Measurements from ENCODE around the gene PALMD. TPM values are rescaled to one million over a fixed set of nuclear protein-coding genes. Genes with fewer than 3 reads are reported as not detected.
A peak's percentile ranks its signal among the peaks of the same experiment; 100 is the strongest.

PALMD gene
- total and polyA plus RNA-seq, 5 experiments from 2014 or later: not detected

DNA sequence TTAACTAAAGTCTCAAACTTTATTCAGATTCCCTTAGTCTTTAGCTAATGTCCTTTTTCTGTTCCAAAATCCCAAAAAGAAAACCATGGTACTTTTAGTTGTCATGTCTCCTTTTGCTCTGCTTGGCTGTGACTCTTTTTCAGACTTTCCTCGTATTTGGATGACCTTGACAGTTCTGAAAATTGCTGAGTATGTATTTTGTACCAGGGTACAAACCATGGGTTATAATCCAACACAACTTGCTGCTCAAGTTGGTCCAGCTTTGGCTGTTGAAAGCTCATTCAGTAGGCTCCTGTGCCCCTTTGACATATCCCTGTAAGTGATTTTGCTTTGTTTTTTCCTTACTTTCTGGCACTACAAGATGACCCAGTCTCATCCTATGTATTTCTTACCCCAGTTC, 51.7 kb downstream of the PALMD start:
- Mint-ChIP-seq H3K27me3 (peaks cover 14 to 46% (median 26%) of the 10 kb centered on the region in 5 donors), H3K4me1 (peaks cover 0 to 3% (median 0%) of the 10 kb centered on the region in 4 donors), H3K4me3 (no peak overlapping the region), H3K27ac (no peak overlapping the region), H3K9me3 (no peaks in the 10 kb centered on the region), H3K36me3 (no peaks in the 10 kb centered on the region)
- DNase-seq (no peak), ATAC-seq (no peak)
- POLR2A ChIA-PET: no interaction called here

DNA sequence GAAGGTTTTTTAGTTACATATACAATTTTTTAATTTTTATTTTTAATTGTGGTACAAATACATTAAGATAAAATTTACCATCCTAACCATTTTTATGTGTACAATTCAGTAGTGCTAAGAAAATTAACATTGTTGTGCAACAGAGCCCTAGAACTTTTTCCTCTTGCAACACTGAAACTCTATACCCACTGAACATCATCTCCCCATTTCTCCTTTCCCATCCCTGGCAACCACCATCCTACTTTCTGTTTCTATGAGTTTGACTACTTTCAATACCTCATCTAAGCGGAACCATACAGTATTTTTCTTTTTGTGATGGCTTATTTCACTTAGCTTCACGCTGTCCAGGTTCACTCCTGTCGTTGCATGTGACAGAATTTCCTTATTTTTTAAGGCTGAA, 54.1 kb downstream of the PALMD start:
- ATAC-seq (no peak), DNase-seq (no peak)
- H3K4me3 Mint-ChIP-seq: no peak overlapping the region
- POLR2A ChIA-PET: no interaction called here
- H3K4me1 Mint-ChIP-seq: peaks cover 1 to 8% (median 5%) of the 10 kb centered on the region in 4 donors
- H3K36me3 Mint-ChIP-seq: no peaks in the 10 kb centered on the region
- peaks cover 13 to 42% (median 20%) of the 10 kb centered on the region in 5 donors for H3K27me3 Mint-ChIP-seq
- H3K9me3 Mint-ChIP-seq: peaks cover 0 to 2% (median 0%) of the 10 kb centered on the region in 9 donors
- H3K27ac Mint-ChIP-seq: no peak overlapping the region

DNA sequence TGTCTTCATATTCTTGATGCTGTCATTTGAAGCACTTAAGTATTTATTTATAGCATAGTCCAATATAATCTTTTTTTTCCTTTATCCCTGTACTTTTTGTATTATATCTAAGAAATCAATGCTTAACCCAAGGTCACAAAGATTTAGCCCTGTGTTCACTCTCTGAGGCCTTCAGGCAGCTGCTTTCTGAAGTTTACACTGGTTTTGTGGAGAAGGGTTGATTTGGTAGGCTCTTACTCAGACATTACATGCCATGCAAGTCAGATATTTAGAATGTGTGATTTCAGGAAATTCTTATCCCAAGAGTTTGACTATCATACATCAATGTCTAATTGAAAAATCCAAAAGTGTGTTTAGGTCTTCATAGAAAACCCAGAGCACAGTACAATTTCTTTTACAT, 56.3 kb downstream of the PALMD start:
- Mint-ChIP-seq H3K27me3 (peaks cover 12 to 37% (median 15%) of the 10 kb centered on the region in 5 donors), H3K4me1 (peaks cover 1 to 8% (median 5%) of the 10 kb centered on the region in 4 donors), H3K9me3 (peaks cover 0 to 2% (median 0%) of the 10 kb centered on the region in 9 donors), H3K4me3 (no peak overlapping the region), H3K36me3 (no peaks in the 10 kb centered on the region), H3K27ac (no peak overlapping the region)
- DNase-seq: no peak
- POLR2A ChIA-PET: no interaction called here
- ATAC-seq: no peak

DNA sequence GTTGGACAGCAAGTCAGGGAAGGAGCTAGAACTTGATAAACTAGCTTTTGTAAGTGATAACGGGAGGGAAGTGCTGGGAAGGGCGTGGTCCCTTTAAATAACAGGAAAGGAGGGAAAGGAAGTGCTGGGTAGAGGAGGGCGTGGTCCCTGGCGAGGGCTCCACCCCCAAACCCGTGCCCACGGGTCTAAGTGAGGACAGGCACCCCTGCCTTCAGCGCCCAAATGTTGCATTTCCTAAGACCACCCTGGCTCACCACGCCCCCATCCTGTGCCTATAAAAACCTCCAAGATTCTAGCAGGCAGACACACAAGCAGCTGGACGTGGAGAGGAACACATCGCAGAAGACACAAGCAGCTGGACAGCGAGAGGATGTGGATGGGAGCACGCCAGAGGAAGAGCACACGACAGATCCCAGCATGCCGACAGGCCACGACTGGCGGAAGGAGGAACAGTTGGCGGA, 58.5 kb downstream of the PALMD start:
- ATAC-seq (no peak), DNase-seq (no peak)
- Mint-ChIP-seq H3K4me1 (peaks cover 1 to 8% (median 5%) of the 10 kb centered on the region in 4 donors), H3K4me3 (peak overlapping the region in 1 of 10 donors; percentile 16), H3K27me3 (peaks cover 9 to 24% (median 14%) of the 10 kb centered on the region in 5 donors), H3K9me3 (peaks cover 0 to 2% (median 0%) of the 10 kb centered on the region in 9 donors), H3K27ac (peak overlapping the region in 1 of 10 donors; percentile 16), H3K36me3 (no peaks in the 10 kb centered on the region)
- POLR2A ChIA-PET: no interaction called here

DNA sequence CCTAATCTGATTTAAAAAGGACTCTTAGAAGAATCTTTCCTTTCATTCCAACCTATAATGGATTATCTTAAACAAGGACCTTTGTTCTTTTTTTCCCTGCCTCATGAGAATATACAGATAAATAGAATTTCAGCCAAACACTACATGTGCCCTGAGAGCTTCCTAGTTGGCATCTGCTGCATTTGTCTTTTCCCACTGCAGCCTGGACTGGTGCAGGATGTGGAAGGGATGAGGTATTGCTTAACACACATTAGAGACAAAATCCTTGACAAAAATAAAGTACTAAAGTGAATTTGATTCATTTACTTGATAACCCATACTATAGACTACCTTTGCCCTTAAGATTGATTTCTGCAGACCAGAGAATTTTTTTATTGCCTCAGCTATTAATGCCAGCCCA, 59.5 kb downstream of the PALMD start:
- H3K9me3 Mint-ChIP-seq: peaks cover 0 to 2% (median 0%) of the 10 kb centered on the region in 9 donors
- POLR2A ChIA-PET: no interaction called here
- H3K36me3 Mint-ChIP-seq: no peaks in the 10 kb centered on the region
- H3K4me1 Mint-ChIP-seq: peaks cover 1 to 8% (median 3%) of the 10 kb centered on the region in 4 donors
- H3K27me3 Mint-ChIP-seq: peaks cover 5 to 23% (median 9%) of the 10 kb centered on the region in 5 donors
- H3K27ac Mint-ChIP-seq: no peak overlapping the region
- no peak overlapping the region for H3K4me3 Mint-ChIP-seq
- no peak for DNase-seq
- ATAC-seq: no peak

DNA sequence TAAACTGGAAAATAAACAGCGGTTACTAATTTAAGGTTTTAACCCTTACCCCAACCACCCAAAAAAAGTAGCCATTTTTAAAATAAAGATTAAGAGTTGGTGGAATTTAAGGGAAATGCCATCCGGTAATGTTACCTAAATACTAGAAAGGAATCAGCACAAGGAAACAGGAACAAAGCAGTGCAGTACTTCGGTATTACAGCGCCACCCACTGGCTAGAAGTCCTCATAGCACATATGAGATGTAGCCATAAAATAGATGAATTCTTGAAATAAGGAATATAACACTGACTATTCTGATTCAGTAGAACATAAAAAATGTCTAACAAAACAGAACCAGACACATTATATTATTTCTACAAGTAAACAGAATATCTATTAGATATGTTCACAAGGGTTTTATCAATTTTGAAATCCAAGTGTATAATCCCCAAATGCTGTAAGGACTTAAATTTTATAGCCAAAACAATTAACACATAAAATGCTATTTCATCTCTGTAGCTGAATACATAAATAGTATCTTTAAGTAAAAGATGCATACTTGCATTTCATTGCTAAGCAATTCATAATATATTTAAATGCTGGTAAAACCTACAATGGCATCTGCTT, 61.7 kb downstream of the PALMD start:
- ATAC-seq (no peak), DNase-seq (peak in 6 of 10 donors; percentile 10 to 22 (median 13))
- Mint-ChIP-seq H3K9me3 (peaks cover 0 to 2% (median 0%) of the 10 kb centered on the region in 9 donors), H3K27ac (no peak overlapping the region), H3K36me3 (no peaks in the 10 kb centered on the region), H3K4me3 (no peak overlapping the region), H3K27me3 (peaks cover 0 to 2% (median under 1%) of the 10 kb centered on the region in 5 donors), H3K4me1 (peaks cover 1 to 8% (median 3%) of the 10 kb centered on the region in 4 donors)
- POLR2A ChIA-PET: no interaction called here

DNA sequence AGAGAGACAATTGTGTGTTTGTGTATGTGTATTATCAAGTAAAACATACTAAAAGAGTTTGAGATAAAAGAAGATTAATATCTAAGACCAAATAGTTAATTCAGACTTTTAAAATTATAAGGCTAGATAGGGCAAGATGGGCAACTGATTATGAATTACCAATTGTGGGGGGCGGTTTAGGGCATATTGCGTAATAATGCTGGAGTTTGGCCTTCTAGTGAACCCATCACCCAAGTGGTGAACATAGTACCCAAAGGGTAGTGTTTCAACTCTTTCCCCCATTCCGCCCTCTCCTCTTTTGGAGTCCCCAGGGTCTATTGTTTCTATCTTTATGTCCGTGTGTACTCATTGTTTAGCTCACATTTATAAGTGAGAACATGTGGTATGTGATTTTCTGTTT, 65.1 kb downstream of the PALMD start:
- DNase-seq: no peak
- no peak overlapping the region for H3K27ac Mint-ChIP-seq
- no peak overlapping the region for H3K4me3 Mint-ChIP-seq
- H3K36me3 Mint-ChIP-seq: no peaks in the 10 kb centered on the region
- no peaks in the 10 kb centered on the region for H3K4me1 Mint-ChIP-seq
- no peaks in the 10 kb centered on the region for H3K9me3 Mint-ChIP-seq
- no peak for ATAC-seq
- H3K27me3 Mint-ChIP-seq: peaks cover 0 to 1% (median 0%) of the 10 kb centered on the region in 5 donors
- POLR2A ChIA-PET: no interaction called here

DNA sequence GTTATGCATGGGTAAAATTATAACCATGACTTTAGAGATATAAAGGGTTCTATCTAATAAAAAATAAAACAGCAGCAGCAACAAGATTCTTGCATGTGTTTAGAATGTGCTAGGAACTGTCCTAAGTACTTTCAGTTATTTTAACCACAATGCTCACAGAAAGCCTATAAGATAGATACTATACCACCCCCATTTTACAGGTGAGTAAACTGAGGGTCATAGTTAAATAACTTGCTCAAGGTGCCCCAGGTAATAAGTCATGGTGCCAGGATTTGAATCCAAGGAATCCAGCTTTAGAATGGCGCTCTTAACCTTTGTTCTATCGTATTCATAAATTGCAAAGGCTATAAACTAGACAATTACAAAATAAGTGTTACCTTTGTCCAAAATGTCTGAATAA, 67.1 kb downstream of the PALMD start:
- Mint-ChIP-seq H3K4me1 (no peaks in the 10 kb centered on the region), H3K27ac (no peak overlapping the region), H3K9me3 (no peaks in the 10 kb centered on the region), H3K4me3 (no peak overlapping the region), H3K36me3 (no peaks in the 10 kb centered on the region), H3K27me3 (peaks cover 0 to 5% (median 0%) of the 10 kb centered on the region in 5 donors)
- POLR2A ChIA-PET: no interaction called here
- ATAC-seq (no peak), DNase-seq (no peak)

DNA sequence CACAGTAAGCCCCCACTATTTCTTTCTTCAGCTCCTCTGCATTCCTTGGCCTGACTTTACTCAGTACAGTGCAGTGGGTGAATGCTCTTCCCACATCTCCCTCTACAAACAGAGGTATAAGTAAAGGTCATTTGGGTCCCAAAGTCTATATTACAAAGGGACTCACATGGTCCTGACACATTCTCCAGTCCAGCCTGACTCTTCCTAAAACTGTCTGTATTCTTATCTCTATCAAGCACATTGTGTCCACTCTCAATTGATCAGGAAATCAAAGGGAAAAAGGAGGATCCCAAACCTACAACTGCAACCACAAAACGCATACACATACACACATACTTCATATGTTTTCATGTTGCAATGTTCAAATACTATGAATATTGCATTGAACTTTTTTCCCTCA, 71.1 kb downstream of the PALMD start:
- Mint-ChIP-seq H3K27me3 (peaks cover 0 to 5% (median 0%) of the 10 kb centered on the region in 5 donors), H3K4me3 (no peak overlapping the region)

DNA sequence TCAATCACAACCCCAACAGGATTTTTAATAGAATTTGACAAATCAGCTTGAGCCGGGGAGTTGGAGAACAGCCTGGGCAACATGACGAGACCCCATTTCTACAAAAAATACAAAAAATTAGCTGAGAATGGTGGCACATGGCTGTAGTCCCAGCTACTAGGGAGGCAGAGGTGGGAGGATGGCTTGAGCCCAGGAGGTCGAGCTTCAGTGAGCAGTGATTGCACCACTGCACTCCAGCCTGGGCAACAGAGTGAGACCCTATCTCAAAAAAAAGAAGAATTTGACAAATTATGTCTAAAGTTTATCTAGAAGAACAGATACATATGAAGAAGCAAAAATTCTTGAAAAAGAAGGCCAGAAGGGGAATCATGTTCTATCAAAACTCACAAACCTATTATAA, 77.3 kb downstream of the PALMD start:
- H3K4me3 Mint-ChIP-seq: no peak overlapping the region
- no peaks in the 10 kb centered on the region for H3K4me1 Mint-ChIP-seq
- H3K36me3 Mint-ChIP-seq: no peaks in the 10 kb centered on the region
- DNase-seq (no peak), ATAC-seq (no peak)
- H3K27me3 Mint-ChIP-seq: peaks cover 0 to 3% (median 0%) of the 10 kb centered on the region in 5 donors
- POLR2A ChIA-PET: no interaction called here
- H3K27ac Mint-ChIP-seq: no peak overlapping the region
- no peaks in the 10 kb centered on the region for H3K9me3 Mint-ChIP-seq

More for the DNA sequence above, 71.1 kb downstream of the PALMD start:
- ATAC-seq (no peak), DNase-seq (no peak)
- Mint-ChIP-seq H3K4me1 (no peaks in the 10 kb centered on the region), H3K36me3 (no peaks in the 10 kb centered on the region), H3K9me3 (no peaks in the 10 kb centered on the region), H3K27ac (peak overlapping the region in 1 of 10 donors; percentile 3)
- POLR2A ChIA-PET: no interaction called here

DNA sequence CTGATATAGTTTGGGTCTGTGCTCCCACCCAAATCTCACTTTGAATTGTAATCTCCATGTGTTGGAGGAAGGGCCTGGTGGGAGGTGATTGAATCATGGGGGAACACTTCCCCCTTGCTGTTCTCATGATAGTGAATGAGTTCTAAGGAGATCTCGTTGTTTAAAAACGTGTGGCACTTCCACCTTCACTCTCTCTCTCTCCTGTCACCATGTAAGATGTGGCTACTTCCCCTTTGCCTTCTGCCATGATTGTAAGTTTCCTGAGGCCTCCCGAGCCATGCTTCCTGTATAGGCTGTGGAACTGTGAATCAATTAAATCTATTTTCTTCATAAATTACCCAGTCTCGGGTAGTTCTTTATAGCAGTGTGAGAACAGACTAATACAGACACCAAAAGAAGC, 80.1 kb downstream of the PALMD start:
- ATAC-seq (no peak), DNase-seq (no peak)
- Mint-ChIP-seq H3K9me3 (no peaks in the 10 kb centered on the region), H3K27ac (no peak overlapping the region), H3K4me1 (no peaks in the 10 kb centered on the region), H3K27me3 (peaks cover 0 to 3% (median 0%) of the 10 kb centered on the region in 5 donors), H3K4me3 (no peak overlapping the region), H3K36me3 (no peaks in the 10 kb centered on the region)
- POLR2A ChIA-PET: no interaction called here

DNA sequence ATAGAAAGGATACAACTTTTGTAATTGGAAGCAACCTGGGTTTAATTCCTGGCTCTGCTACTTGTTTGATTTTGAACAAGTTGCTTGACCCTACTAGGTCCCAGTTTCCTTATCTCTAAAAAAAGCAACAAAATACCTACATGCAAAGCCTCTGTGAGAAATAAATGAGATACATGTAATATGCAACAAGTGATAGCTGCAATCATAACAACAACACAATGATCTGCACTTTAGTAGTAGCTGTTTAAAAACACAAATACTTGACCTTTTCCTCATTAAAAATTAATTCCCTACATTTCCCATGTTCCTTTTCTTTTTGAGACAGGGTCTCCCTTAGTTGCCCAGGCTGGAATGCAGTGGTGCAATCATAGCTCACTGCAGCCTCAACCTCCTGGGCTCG, 80.5 kb downstream of the PALMD start:
- Mint-ChIP-seq H3K27ac (no peak overlapping the region), H3K36me3 (no peaks in the 10 kb centered on the region), H3K4me3 (no peak overlapping the region), H3K27me3 (peaks cover 0 to 3% (median 0%) of the 10 kb centered on the region in 5 donors), H3K9me3 (no peaks in the 10 kb centered on the region), H3K4me1 (no peaks in the 10 kb centered on the region)
- POLR2A ChIA-PET: no interaction called here
- no peak for ATAC-seq
- DNase-seq: no peak

DNA sequence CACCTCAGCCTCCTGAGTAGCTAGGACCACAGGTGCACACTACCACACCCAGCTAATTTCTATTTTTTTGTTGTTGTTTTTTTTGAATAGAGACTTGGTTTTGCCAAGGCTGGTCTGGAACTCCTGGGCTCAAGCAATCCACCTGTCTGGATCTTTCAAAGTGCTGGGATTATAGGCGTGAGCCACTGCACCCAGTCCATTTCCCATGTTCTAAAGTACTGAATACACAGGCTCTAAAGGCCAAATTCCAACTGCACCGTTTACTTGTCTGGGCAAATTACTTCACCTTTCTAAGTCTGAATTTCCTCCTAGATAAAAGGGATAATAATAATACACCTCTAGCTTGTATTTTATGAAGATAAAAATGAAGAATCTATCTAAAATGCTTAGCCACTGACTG, 80.9 kb downstream of the PALMD start:
- Mint-ChIP-seq H3K4me3 (no peak overlapping the region), H3K4me1 (no peaks in the 10 kb centered on the region), H3K27me3 (peaks cover 0 to 3% (median 0%) of the 10 kb centered on the region in 5 donors), H3K9me3 (no peaks in the 10 kb centered on the region), H3K27ac (no peak overlapping the region), H3K36me3 (no peaks in the 10 kb centered on the region)
- POLR2A ChIA-PET: no interaction called here
- ATAC-seq (no peak), DNase-seq (no peak)
